Liver (tissue), 9 donors: Measurements from ENCODE around the gene NTHL1. TPM values are rescaled to one million over a fixed set of nuclear protein-coding genes. Genes with fewer than 3 reads are reported as not detected.
"Not testable (repeated sequence)": the region's sequence is repeated elsewhere in the genome, so short reads cannot be mapped to it uniquely, and the experiment has no call there.

ENCODE experiments used
- DNase-seq: peaks from one replicate; pipeline ENCODE4 v3.0.0-alpha.2; 2017; ENCODE audit warnings: low spot score
- H3K27ac ChIP-seq, 2 donors: one replicate each; pipeline ENCODE4 v1.7.0; 2013; ENCODE audit warnings: inconsistent platforms in 2 of 2, low read length in 2 of 2, control low read depth in 1 of 2, low read depth in 1 of 2, mild to moderate bottlenecking in 1 of 2
- H3K27me3 ChIP-seq, 4 donors: one replicate each; pipeline versions ENCODE4 v1.6.1 to v1.7.0; 2013; ENCODE audit warnings: low read length in 3 of 4, inconsistent platforms in 1 of 4, mild to moderate bottlenecking in 1 of 4, moderate library complexity in 1 of 4; ENCODE audit not compliant: control insufficient read depth in 4 of 4, insufficient read depth in 4 of 4
- H3K36me3 ChIP-seq, 4 donors: one replicate each; pipeline versions ENCODE4 v1.6.1 to v1.7.0; 2013; ENCODE audit warnings: low read length in 3 of 4, mild to moderate bottlenecking in 3 of 4, low read depth in 1 of 4, moderate library complexity in 1 of 4; ENCODE audit not compliant: control insufficient read depth in 4 of 4, insufficient read depth in 3 of 4
- H3K4me1 ChIP-seq, 4 donors: one replicate each; pipeline versions ENCODE4 v1.6.1 to v1.7.0; 2013; ENCODE audit warnings: low read length in 3 of 4, mild to moderate bottlenecking in 3 of 4, moderate library complexity in 1 of 4; ENCODE audit not compliant: control insufficient read depth in 4 of 4, insufficient read depth in 4 of 4
- H3K4me3 ChIP-seq, 3 donors: one replicate each; pipeline versions ENCODE4 v1.6.1 to v1.7.0; 2013; ENCODE audit warnings: low read length in 3 of 3, control low read depth in 1 of 3, low read depth in 1 of 3, mild to moderate bottlenecking in 1 of 3
- H3K9ac ChIP-seq, 2 donors: one replicate each; pipeline ENCODE4 v1.7.0; 2013; ENCODE audit warnings: low read length in 2 of 2, mild to moderate bottlenecking in 2 of 2, moderate library complexity in 2 of 2, control low read depth in 1 of 2, low read depth in 1 of 2
- H3K9me3 ChIP-seq, 4 donors: one replicate each; pipeline versions ENCODE4 v1.6.1 to v1.7.0; 2013; ENCODE audit warnings: low read length in 3 of 4; ENCODE audit not compliant: control insufficient read depth in 4 of 4
- ATF3 ChIP-seq: IDR thresholded peaks from 2 replicates; pipeline ENCODE4 v1.6.1; 2016; ENCODE audit warnings: antibody characterized with exemption
- EGR1 ChIP-seq, 2 donors: IDR thresholded peaks; 2 replicates each; pipeline ENCODE4 v1.6.1; 2016 to 2018; ENCODE audit warnings: antibody characterized with exemption in 2 of 2, low read depth in 2 of 2
- FOXA2 ChIP-seq: IDR thresholded peaks from 2 replicates; pipeline ENCODE4 v1.6.1; 2016; ENCODE audit warnings: antibody characterized with exemption
- GABPA ChIP-seq, 2 donors: IDR thresholded peaks in 1 of 2; conservative IDR thresholded peaks in 1 of 2; 2 replicates each; pipeline ENCODE4 v1.6.1; 2016; ENCODE audit warnings: antibody characterized with exemption in 2 of 2, mild to moderate bottlenecking in 1 of 2, moderate library complexity in 1 of 2
- HNF4A ChIP-seq, 2 donors: conservative IDR thresholded peaks; 2 replicates each; pipeline ENCODE4 v1.6.1; 2016; ENCODE audit warnings: antibody characterized with exemption in 2 of 2, mild to moderate bottlenecking in 2 of 2
- RAD21 ChIP-seq, 2 donors: IDR thresholded peaks; 2 replicates each; pipeline ENCODE4 v1.6.1; 2016; ENCODE audit warnings: antibody characterized with exemption in 2 of 2, mild to moderate bottlenecking in 2 of 2
- REST ChIP-seq: IDR thresholded peaks from 2 replicates; pipeline ENCODE4 v1.6.1; 2016; ENCODE audit warnings: antibody characterized with exemption, mild to moderate bottlenecking
- RXRA ChIP-seq, 2 donors: IDR thresholded peaks; 2 replicates each; pipeline ENCODE4 v1.6.1; 2017 to 2018; ENCODE audit warnings: antibody characterized with exemption in 2 of 2, mild to moderate bottlenecking in 1 of 2
- SP1 ChIP-seq: IDR thresholded peaks from 2 replicates; pipeline ENCODE4 v1.6.1; 2018; ENCODE audit warnings: antibody characterized with exemption, mild to moderate bottlenecking
- YY1 ChIP-seq: IDR thresholded peaks from 2 replicates; pipeline ENCODE4 v1.6.1; 2016; ENCODE audit warnings: antibody characterized with exemption, mild to moderate bottlenecking
- WGBS: extraction: QIAGEN DNeasy Blood & Tissue Kit; methylation state at CpG from one replicate; pipeline ENCODE4 v1.1.7; 2013; 5-methylcytosine and 5-hydroxymethylcytosine counted together
- polyA plus RNA-seq, 2 donors: library from polyadenylated mRNA; stranded (reverse) in 1 of 2; unstranded in 1 of 2; fragments of 200-250 nt in 1 of 2; fragments of >200 nt in 1 of 2; fragmentation: Nextera tagmentation in 1 of 2; extraction: Ambion mirVana in 1 of 2; gene quantifications; one replicate each; pipeline versions ENCODE4 v1.2.1 to v1.2.3, GENCODE V29; 2013 to 2015
- total RNA-seq, 2 donors: library from RNA; depleted of rRNA; stranded (reverse); fragments of >200 nt; gene quantifications; one replicate each; pipeline ENCODE4 v1.2.3, GENCODE V29; 2014
- donor health status: healthy.
- donor health status: healthy.
- donor health status: healthy.
- donor health status: healthy.
- donor health status: healthy.

Gene NTHL1
- total and polyA plus RNA-seq, 4 donors, result 10.4 to 166 (median 19.1) TPM

GRCh38 chr16:2034696-2035430, 12.8 kb downstream of the NTHL1 start:
- peak overlapping the region; percentile 91 to 98 for H3K27ac ChIP-seq
- H3K27me3 ChIP-seq, result no peaks in the 10 kb centered on the region
- H3K4me1 ChIP-seq, result peaks cover 20 to 87% (median 60%) of the 10 kb centered on the region in 4 donors
- no peak for DNase-seq
- TF ChIP-seq HNF4A (conservative IDR thresholded peaks at IDR 0.05), result peak; percentile 48 to 51
- TF ChIP-seq YY1, result peak; percentile 26
- TF ChIP-seq REST, result peak; percentile 45
- peak in 1 of 2 donors; percentile 3 for TF ChIP-seq RXRA (IDR thresholded peaks at IDR 0.05)
- no peak for TF ChIP-seq GABPA (IDR thresholded peaks at IDR 0.05 in 1 of 2, conservative IDR thresholded peaks at IDR 0.05 in 1 of 2)
- peak; percentile 58 for TF ChIP-seq SP1
- no peak for TF ChIP-seq FOXA2
- TF ChIP-seq ATF3, result no peak
- H3K4me3 ChIP-seq, result peak overlapping the region; percentile 42 to 69 (median 48)
- H3K36me3 ChIP-seq, result peaks cover 0 to 2% (median 0%) of the 10 kb centered on the region in 4 donors
- H3K9ac ChIP-seq, result peak overlapping the region; percentile 51 to 77
- 33% methylated on average over 15 of the region's 17 CpGs for WGBS
- no peaks in the 10 kb centered on the region for H3K9me3 ChIP-seq

GRCh38 chr16:2033909-2034695, 13.5 kb downstream of the NTHL1 start:
- not testable (repeated sequence) for H3K36me3 ChIP-seq, H3K9me3 ChIP-seq, H3K27me3 ChIP-seq, DNase-seq
- Histone ChIP-seq H3K4me3 (peak overlapping the region; percentile 26 to 53 (median 34)), H3K9ac (peak overlapping the region; percentile 57 to 81), H3K27ac (peak overlapping the region; percentile 93 to 98), H3K4me1 (peaks cover 20 to 87% (median 62%) of the 10 kb centered on the region in 4 donors)
- TF ChIP-seq YY1 (peak; percentile 54), EGR1 (IDR thresholded peaks at IDR 0.05; ENCODE audit: low read depth in 2 of 2) (peak in 1 of 2 donors; percentile 41), RXRA (IDR thresholded peaks at IDR 0.05) (peak; percentile 32 to 52), RAD21 (IDR thresholded peaks at IDR 0.05) (peak in 1 of 2 donors; percentile 7), HNF4A (conservative IDR thresholded peaks at IDR 0.05) (peak; percentile 36 to 66), SP1 (peak; percentile 81)
- 16% methylated on average over 16 of the region's 32 CpGs for WGBS
